ENCODE measurements around the gene BRICD5.

Gene BRICD5

DNA sequence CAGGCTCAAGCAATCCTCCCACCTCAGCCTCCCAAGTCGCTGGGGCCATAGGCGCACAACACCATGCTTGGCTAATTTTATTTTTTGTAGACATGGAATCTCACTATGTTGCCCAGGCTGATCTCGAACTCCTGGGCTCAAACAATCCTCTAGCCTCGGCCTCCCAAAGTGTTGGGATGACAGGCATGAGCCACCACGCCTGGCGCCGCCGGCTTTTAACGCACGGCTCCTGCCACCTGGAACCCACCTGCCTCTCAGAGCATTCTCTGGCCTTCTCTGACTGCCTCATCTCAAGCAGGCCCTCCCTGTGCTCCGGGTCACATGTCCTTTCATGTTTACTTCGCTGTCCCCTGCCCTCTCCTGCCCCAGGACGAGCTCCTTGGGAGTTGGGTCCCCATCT, 24.6 kb downstream of the BRICD5 start:
- no peak overlapping the region for H3K4me3 ChIP-seq (ENCODE audit: low read depth, low read length)
- TF ChIP-seq, protein P1, sequence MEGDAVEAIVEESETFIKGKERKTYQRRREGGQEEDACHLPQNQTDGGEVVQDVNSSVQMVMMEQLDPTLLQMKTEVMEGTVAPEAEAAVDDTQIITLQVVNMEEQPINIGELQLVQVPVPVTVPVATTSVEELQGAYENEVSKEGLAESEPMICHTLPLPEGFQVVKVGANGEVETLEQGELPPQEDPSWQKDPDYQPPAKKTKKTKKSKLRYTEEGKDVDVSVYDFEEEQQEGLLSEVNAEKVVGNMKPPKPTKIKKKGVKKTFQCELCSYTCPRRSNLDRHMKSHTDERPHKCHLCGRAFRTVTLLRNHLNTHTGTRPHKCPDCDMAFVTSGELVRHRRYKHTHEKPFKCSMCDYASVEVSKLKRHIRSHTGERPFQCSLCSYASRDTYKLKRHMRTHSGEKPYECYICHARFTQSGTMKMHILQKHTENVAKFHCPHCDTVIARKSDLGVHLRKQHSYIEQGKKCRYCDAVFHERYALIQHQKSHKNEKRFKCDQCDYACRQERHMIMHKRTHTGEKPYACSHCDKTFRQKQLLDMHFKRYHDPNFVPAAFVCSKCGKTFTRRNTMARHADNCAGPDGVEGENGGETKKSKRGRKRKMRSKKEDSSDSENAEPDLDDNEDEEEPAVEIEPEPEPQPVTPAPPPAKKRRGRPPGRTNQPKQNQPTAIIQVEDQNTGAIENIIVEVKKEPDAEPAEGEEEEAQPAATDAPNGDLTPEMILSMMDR (IDR thresholded peaks at IDR 0.05; ENCODE audit: low read depth, low read length, missing control alignments): no peak
- no peak for DNase-seq (ENCODE audit: low read depth)

DNA sequence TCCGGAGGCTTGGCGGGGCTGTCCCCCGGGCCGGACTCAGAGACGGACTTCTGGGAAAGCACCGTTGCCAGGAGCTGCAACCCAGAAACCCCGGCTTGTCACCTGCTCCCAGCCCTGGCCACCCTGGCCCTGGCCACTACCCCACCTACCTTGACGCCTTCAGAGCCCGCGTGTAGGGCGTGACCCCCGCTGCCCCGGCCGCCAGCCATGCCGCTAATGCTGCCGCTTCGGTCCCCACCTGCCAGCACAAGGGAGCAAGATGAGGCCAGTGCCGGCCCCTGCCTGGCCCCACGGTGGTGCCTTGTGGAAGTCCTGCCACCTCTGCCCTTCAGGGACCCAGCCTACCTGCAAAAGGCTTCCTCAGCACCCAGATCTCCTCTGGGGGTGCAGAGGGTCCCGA, 25.7 kb downstream of the BRICD5 start:
- no peak for DNase-seq (ENCODE audit: low read depth)
- TF ChIP-seq, protein P1 (IDR thresholded peaks at IDR 0.05; ENCODE audit: low read depth, low read length, missing control alignments): no peak
- H3K4me3 ChIP-seq (ENCODE audit: low read depth, low read length): no peak overlapping the region

DNA sequence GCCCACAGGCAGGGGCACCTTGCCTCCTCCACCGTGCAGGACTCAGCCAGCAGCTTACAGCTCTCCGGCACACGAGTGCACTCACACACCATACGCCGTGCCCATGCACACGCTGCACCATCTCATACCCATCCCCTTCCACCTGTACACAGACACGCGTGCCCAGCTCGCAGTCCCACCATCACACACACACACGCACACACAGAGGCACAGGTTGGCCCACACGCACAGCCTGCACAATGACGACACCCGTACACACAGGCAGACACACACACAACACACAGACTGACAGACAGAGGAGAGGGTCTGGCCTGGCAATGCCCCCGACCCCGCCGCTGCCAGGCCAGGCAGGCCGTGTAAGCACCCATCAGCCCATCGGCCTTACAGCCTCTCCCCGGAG, 26.3 kb downstream of the BRICD5 start:
- no peak for DNase-seq (ENCODE audit: low read depth)
- TF ChIP-seq, protein P1 (IDR thresholded peaks at IDR 0.05; ENCODE audit: low read depth, low read length, missing control alignments): no peak
- no peak overlapping the region for H3K4me3 ChIP-seq (ENCODE audit: low read depth, low read length)

DNA sequence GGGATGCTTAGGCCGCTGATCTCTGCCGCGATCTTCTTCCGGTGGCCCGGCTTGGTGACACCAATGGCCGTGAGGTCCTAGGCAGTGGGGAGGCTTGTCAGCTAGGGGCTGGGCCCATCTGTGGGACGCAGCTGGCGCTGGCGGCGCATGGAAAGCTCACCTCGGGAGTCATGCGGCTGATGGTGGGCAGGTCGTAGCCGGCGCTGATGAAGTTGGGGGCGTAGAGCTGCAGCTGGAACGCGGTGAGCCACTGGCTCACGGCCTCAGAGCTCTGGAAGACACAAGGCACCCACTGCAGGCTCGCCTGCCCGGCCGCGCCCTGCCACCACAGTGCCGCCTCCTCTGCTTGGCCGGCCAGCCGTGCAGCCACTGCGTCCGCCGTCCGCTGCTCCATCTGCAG, 27.0 kb downstream of the BRICD5 start:
- DNase-seq (ENCODE audit: low read depth): no peak
- TF ChIP-seq, protein P1 (IDR thresholded peaks at IDR 0.05; ENCODE audit: low read depth, low read length, missing control alignments): no peak
- no peak overlapping the region for H3K4me3 ChIP-seq (ENCODE audit: low read depth, low read length)

DNA sequence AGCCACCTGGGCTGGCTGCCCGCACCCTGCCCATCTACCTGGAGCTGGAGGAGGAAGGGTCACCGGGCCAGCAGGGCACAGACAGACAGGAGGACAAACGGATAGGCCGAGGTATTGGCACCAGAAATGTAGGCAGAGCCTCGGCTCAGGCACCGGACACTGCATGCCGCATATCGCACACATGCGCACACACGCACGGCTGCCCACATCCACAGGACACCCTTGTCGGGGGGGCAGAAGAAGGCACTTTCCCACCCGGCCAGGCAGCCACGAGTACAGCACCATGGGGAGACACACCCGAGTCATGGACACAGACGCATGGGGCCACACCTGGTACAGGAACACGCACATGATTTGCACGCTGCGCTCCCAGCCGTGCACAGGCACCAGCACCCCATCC, 28.7 kb downstream of the BRICD5 start:
- H3K4me3 ChIP-seq (ENCODE audit: low read depth, low read length): no peak overlapping the region
- TF ChIP-seq, protein P1 (IDR thresholded peaks at IDR 0.05; ENCODE audit: low read depth, low read length, missing control alignments): no peak
- DNase-seq (ENCODE audit: low read depth): no peak

DNA sequence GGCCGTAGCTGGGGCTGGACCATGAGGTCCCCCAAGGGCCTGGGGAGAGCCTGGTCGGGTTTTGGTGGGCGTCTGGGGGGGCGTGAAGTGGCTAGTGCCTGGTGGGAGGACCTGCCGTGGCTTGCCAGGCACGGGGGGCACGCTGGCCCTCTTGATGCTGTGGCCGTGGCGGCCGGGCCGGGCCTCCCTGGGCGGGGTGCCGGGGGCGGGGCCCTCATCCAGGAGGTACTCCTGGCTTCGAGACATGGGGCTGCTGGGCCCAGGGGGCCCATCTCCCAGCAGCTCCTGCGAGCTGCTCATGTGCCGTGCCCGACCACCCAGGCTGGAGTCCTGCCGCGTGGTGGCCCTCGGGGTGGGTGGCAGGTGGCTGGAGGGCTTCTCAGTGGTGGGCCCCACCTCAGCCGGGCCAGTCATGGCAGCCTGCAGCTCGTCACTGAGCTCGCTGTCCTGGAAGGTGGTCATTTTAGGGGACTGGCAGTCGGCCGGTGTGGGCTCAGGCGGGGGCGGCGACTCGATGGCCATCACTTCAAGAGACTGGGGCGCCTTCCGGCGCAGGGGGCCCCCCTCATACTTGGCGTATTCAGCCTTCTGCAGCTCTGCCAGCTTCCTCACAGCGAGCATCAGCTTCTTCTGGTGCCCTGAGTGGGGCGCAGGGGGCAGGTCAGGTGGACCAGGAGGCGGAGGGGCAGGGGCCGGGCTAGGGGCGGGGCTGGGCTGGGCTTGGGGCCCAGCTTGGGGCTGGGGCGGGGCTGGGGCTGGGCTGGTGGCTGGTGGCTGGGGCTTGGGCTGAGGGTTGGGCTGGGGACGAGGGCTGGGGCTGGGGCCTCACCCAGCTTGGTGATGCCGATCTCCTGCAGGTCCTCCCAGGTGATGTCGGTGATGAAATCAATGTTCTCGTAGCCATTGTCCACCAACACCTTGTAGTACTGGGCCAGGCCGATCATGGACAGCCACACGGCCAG, 29.4 kb downstream of the BRICD5 start:
- no peak for DNase-seq (ENCODE audit: low read depth)
- TF ChIP-seq, protein P1 (IDR thresholded peaks at IDR 0.05; ENCODE audit: low read depth, low read length, missing control alignments): no peak
- no peak overlapping the region for H3K4me3 ChIP-seq (ENCODE audit: low read depth, low read length)

DNA sequence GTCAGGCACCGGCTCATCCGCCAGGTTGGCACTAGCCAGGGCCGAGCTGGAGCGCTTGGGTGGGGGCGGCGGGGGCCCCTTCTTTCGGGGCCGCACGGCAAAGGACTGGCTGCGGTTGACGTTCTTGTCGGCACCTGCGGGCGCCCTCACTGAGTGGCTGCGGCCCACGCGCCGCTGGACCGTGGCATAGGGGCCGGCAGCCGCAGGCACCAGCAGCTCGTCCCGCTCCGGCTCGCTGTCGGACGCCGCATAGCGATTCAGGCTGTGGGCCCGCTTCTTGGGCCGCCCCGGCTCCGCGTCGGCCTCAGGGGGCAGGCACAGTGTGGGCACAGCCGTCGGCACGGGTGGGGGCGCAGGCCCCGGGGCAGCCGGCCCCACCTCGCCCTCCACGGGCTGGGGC, 30.2 kb downstream of the BRICD5 start:
- DNase-seq (ENCODE audit: low read depth): no peak
- TF ChIP-seq, protein P1 (IDR thresholded peaks at IDR 0.05; ENCODE audit: low read depth, low read length, missing control alignments): no peak
- H3K4me3 ChIP-seq (ENCODE audit: low read depth, low read length): no peak overlapping the region
